HEK293T (cell line): Measurements from ENCODE around the gene PDGFRB.

Source experiments
- ARNT ChIP-seq: fragments of 450-650 bp; IDR thresholded peaks from 2 replicates; pipeline ENCODE4 v1.6.1; 2017; ENCODE audit warnings: mild to moderate bottlenecking
- FOXA1 ChIP-seq: fragments of 450-650 bp; IDR thresholded peaks from 2 replicates; pipeline ENCODE4 v1.6.1; 2016; ENCODE audit warnings: mild to moderate bottlenecking
- L3MBTL2 ChIP-seq: fragments of 450-650 bp; conservative IDR thresholded peaks from 2 replicates; pipeline ENCODE4 v1.6.1; 2016; ENCODE audit warnings: mild to moderate bottlenecking
- SP1 ChIP-seq: fragments of 450-650 bp; IDR thresholded peaks from 2 replicates; pipeline ENCODE4 v1.6.1; 2017
- SUZ12 ChIP-seq: fragments of 450-650 bp; IDR thresholded peaks from 2 replicates; pipeline ENCODE4 v1.6.1; 2016; ENCODE audit warnings: mild to moderate bottlenecking

GRCh38 chr5:150181027-150181426 is 25.4 kb upstream of the PDGFRB start:
- TF ChIP-seq L3MBTL2 (no peak), FOXA1 (no peak), ARNT (no peak), SP1 (no peak), SUZ12 (no peak)
